ENCODE data around the gene CDH23.

Gene CDH23

DNA sequence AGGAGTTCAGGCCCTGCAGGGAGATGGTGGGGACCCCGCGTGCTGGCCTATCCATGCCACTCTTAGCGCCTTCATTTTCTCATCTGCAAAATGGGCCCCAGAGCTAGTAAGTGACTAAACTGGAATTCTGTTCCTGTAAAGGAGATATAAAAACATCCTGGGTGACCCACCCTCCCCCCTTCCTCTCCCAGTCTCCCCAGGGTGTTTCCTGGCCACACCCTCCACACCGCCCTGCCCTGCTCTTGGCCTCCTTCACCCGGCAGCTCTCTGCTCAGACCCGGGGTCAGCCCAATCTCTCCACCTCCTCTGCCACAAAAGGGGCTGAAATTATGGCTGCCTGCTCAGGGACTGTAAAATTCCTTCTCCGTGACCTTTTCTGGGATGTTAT is 252.2 kb downstream of the CDH23 start:
- no peaks in the 10 kb centered on the region for H3K9me3 ChIP-seq
- no peak overlapping the region for H3K4me3 ChIP-seq (ENCODE audit: low read depth in 1 of 2, low read length in 1 of 2)
- H3K4me1 ChIP-seq (ENCODE audit: control insufficient read depth in 1 of 2, insufficient read depth in 1 of 2, low read depth in 1 of 2, low read length in 1 of 2) = no peaks in the 10 kb centered on the region
- TF ChIP-seq, protein P1, sequence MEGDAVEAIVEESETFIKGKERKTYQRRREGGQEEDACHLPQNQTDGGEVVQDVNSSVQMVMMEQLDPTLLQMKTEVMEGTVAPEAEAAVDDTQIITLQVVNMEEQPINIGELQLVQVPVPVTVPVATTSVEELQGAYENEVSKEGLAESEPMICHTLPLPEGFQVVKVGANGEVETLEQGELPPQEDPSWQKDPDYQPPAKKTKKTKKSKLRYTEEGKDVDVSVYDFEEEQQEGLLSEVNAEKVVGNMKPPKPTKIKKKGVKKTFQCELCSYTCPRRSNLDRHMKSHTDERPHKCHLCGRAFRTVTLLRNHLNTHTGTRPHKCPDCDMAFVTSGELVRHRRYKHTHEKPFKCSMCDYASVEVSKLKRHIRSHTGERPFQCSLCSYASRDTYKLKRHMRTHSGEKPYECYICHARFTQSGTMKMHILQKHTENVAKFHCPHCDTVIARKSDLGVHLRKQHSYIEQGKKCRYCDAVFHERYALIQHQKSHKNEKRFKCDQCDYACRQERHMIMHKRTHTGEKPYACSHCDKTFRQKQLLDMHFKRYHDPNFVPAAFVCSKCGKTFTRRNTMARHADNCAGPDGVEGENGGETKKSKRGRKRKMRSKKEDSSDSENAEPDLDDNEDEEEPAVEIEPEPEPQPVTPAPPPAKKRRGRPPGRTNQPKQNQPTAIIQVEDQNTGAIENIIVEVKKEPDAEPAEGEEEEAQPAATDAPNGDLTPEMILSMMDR (IDR thresholded peaks at IDR 0.05) = no peak
- no peaks in the 10 kb centered on the region for H3K36me3 ChIP-seq
- no peaks in the 10 kb centered on the region for H3K27me3 ChIP-seq
- H3K27ac ChIP-seq = no peak overlapping the region

DNA sequence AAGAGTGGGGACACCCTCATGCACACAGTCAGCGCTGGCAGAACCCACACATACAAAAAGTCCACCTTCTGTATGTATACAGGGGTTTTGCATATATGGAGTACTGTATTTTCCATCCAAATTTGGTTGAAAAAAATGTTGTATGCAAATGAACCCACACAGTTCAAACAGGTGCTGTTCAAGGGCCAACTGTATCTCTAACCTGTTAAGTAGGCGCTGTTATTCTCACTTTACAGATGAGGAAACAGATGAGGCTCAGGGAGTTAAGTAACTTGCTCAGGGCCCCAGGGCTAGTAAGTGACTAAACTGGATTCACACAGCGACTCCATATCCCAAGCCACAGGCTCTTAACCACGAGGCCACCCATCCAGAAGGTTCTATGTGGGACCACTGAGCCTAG is 252.9 kb downstream of the CDH23 start:
- Histone ChIP-seq H3K4me1 (ENCODE audit: control insufficient read depth in 1 of 2, insufficient read depth in 1 of 2, low read depth in 1 of 2, low read length in 1 of 2) (no peaks in the 10 kb centered on the region), H3K36me3 (no peaks in the 10 kb centered on the region), H3K27me3 (no peaks in the 10 kb centered on the region), H3K27ac (no peak overlapping the region), H3K9me3 (no peaks in the 10 kb centered on the region), H3K4me3 (ENCODE audit: low read depth in 1 of 2, low read length in 1 of 2) (no peak overlapping the region)
- TF ChIP-seq, protein P1 (IDR thresholded peaks at IDR 0.05) = no peak

DNA sequence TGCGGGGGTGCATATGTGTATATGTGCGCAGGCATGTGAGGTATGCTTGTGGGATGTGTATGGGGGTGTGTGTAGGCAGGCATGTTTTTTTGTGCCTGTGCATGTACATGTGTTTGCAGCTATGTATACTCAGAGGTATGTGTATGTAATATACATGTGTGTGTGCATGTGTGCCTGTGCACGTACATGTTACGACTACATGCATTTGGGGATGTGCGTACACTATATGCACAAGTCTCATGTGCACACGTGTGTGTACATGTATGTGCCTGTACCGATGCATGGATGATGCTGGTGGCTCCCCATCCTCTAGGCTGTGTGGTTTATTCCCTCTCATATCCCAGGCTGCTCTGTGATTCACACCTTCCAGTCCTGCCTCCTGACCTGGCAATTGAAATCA is 253.7 kb downstream of the CDH23 start:
- Histone ChIP-seq H3K4me3 (ENCODE audit: low read depth in 1 of 2, low read length in 1 of 2) (no peak overlapping the region), H3K27me3 (no peaks in the 10 kb centered on the region), H3K36me3 (no peaks in the 10 kb centered on the region), H3K9me3 (no peaks in the 10 kb centered on the region), H3K27ac (no peak overlapping the region), H3K4me1 (ENCODE audit: control insufficient read depth in 1 of 2, insufficient read depth in 1 of 2, low read depth in 1 of 2, low read length in 1 of 2) (no peaks in the 10 kb centered on the region)
- TF ChIP-seq, protein P1 (IDR thresholded peaks at IDR 0.05) = no peak

DNA sequence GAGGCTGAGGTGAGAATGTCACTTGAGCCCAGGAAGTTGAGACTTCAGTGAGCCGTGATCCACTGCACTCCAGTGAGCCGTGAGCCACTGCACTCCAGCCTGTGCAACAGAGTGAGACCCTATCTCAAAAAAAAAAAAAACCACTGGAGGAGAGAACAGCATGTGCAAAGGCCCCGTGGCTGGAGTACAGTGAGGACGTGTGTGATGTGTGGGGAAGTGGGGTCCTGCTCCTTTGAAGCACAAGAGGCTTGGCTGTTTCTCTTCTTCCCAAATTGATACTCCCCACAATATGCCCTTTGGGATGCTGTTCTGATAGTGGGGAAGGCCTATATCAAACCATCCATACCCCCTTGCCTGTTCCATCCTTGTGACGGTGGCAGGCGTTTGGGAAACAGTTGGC is 254.7 kb downstream of the CDH23 start:
- TF ChIP-seq, protein P1 (IDR thresholded peaks at IDR 0.05) = no peak
- Histone ChIP-seq H3K4me1 (ENCODE audit: control insufficient read depth in 1 of 2, insufficient read depth in 1 of 2, low read depth in 1 of 2, low read length in 1 of 2) (no peaks in the 10 kb centered on the region), H3K9me3 (no peaks in the 10 kb centered on the region), H3K36me3 (no peaks in the 10 kb centered on the region), H3K27me3 (no peaks in the 10 kb centered on the region), H3K27ac (no peak overlapping the region), H3K4me3 (ENCODE audit: low read depth in 1 of 2, low read length in 1 of 2) (no peak overlapping the region)

DNA sequence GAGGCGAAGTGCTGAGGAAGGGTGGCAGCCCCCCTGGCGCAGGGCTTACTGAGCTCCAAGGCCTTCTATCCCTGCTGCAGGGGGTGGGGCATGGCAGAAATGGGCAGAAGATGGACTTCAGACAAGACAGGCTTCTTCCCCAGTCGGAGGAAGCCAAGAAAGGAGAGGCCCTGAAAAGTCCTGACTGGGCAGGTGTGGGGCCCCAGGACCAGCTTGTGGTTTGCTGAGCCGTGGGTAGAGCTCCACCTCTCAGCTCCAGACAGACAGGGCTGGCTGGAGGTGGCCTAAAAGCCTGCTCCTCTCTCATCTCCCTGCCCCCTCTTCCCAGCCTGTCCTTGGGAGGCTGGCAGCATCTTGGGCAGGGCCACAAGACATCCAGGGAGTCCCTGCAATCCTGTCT is 255.2 kb downstream of the CDH23 start:
- H3K36me3 ChIP-seq = no peaks in the 10 kb centered on the region
- TF ChIP-seq, protein P1 (IDR thresholded peaks at IDR 0.05) = no peak
- H3K4me1 ChIP-seq (ENCODE audit: control insufficient read depth in 1 of 2, insufficient read depth in 1 of 2, low read depth in 1 of 2, low read length in 1 of 2) = no peaks in the 10 kb centered on the region
- no peaks in the 10 kb centered on the region for H3K27me3 ChIP-seq
- H3K27ac ChIP-seq = no peak overlapping the region
- no peaks in the 10 kb centered on the region for H3K9me3 ChIP-seq
- no peak overlapping the region for H3K4me3 ChIP-seq (ENCODE audit: low read depth in 1 of 2, low read length in 1 of 2)

DNA sequence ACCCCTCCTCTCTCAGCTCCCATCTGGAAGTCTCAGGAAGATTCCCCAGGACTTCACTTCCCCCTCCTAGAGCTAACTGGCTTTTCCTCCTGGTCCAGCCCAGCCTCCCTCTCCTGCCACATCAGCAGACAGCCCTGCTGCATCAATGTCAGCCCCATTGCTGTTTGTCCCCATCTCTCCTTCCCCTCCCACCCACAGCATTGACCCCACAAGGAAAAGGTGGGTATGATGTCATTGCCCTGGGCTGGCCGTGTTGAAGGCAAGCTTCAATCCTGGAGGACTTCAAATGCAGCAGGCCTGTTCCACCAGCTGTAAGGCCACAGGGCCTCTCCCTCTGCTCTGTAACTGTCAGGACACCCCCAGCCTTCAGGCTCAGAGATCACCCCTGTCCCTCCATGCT is 256.3 kb downstream of the CDH23 start:
- H3K4me3 ChIP-seq (ENCODE audit: low read depth in 1 of 2, low read length in 1 of 2) = no peak overlapping the region
- TF ChIP-seq, protein P1 (IDR thresholded peaks at IDR 0.05) = no peak
- H3K36me3 ChIP-seq = no peaks in the 10 kb centered on the region
- no peak overlapping the region for H3K27ac ChIP-seq
- no peaks in the 10 kb centered on the region for H3K4me1 ChIP-seq (ENCODE audit: control insufficient read depth in 1 of 2, insufficient read depth in 1 of 2, low read depth in 1 of 2, low read length in 1 of 2)
- H3K9me3 ChIP-seq = no peaks in the 10 kb centered on the region
- H3K27me3 ChIP-seq = no peaks in the 10 kb centered on the region

All from neutrophil (primary cell).